HG03095 (cell line): Measurements from ENCODE around the gene PTPN20.
A peak's percentile ranks its signal among the peaks of the same experiment; 100 is the strongest.
"Not testable (repeated sequence)": the region's sequence is repeated elsewhere in the genome, so short reads cannot be mapped to it uniquely, and the experiment has no call there.

Source experiments
- ATAC-seq: cut with Tn5 transposase; IDR thresholded peaks from one replicate; pipeline ENCODE4 v1.9.1; 2021; ENCODE audit warnings: moderate library complexity; ENCODE audit not compliant: unreplicated experiment

Gene PTPN20

DNA sequence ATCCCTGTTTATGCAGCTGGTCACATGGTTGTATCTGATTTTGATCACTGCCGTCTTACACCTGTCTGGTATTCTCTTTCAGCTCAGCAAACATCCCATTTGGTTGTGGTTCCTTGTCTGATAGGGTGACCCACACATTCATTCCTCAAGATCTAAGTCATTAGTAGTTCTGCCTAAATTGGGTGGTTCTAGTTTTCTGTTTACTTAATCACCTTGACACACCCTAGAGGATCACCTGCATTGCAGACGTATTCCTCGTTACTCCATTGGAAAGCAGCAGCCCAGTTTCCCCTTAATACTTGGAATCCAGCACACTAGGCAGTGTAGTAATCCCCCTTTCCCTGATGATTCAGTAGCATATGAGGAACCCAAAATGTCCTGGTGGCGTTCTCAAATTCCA, 41.3 kb downstream of the PTPN20 start:
- ATAC-seq = not testable (repeated sequence)

DNA sequence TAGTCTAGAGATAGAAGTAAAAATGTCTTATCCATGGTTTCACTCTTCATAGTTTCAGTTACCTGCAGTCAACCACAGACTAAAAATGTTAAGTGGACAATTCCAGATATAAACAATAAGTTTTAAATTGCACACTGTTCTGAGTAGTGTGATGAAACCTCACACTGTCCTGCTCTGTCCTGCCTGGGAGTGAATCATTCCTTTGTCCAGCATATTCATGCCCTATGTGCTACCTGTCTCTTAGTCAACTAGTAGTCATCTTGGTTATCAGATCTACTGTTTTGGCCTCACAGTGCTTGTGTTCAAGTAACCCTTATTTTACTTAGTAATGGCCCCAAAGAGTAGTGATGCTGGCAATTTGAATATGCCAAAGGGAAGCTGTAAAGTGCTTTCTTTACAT, 49.5 kb downstream of the PTPN20 start:
- not testable (repeated sequence) for ATAC-seq

DNA sequence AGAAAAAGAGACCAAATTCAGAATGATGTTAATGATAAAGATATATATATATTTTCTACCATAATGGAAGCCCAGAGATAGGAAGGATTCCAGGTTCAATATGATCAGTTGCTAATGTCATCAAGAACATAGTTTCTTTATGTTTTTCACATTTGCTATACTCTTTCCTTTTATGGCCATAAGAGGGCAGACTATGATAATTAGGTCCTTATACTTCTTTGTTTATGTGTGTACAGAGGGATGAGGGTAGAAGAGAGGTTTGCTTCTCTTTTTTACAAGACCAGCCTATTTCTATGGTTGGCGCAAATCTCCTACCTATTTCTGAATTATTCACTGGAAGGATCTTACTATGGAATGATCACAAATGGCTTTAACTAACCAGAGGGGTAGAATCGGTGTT, 52.1 kb downstream of the PTPN20 start:
- not testable (repeated sequence) for ATAC-seq

DNA sequence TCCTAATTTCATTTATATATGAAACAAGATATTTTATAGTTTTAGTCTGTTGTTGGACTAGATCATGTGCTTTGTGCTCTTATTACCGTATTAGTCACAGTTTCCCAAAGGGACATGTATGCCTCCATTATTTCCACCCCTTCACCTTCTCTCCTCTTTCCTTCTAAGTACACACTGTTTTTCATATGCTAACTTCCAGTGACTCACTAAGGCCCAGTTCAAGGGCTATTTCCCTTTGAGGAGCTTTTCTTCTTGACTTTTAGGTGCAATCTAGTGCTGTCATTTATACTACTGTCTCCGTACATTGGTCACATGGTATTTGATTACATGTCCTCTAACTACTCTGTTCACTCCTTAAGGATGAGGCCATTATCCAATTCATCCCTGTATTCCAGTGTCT, 55.8 kb downstream of the PTPN20 start:
- ATAC-seq = not testable (repeated sequence)

DNA sequence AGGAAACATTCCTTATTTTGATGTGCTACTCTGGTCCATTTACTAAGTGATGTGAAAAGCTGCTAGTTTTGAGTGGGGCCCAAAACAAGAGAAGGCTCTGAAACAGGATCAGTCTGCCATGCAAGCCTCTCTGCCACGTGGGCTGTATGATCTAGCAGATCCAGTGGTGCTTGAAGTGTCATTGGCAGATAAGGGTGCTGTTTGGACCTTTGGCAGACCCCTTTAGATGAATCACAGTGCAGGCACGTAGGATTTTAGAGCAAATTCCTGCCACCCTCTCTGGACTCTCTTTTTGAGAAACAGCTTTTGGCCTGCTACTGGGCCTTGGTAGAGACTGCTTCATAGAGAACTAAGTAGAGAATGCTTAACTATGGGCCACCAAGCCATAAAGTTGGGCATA, 69.0 kb downstream of the PTPN20 start:
- not testable (repeated sequence) for ATAC-seq

DNA sequence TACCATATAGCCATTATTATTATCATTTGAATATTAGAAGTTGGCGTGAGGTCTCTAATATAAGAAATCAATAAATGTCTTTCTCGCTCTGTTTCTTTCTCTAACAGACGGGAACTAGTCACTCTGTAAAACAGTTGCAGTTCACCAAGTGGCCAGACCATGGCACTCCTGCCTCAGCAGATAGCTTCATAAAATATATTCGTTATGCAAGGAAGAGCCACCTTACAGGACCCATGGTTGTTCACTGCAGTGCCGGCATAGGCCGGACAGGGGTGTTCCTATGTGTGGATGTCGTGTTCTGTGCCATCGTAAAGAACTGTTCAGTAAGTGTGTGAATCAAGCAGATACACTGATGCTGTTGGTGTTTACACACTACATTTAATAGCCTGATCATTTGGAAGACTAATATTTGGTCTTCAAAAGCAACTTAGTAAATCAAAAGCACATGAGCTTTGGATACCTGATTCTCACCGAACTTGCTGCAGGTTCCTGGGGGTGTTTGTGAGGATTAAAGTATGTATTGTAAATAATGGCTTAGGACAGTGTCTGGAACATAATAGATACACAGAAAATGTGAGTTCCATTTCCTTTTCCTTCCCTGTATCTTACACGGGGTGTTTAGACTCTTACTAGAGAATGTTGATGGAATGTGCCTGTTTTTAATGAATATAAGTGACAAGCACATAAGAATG, 76.2 kb downstream of the PTPN20 start:
- peak; percentile 91 for ATAC-seq

DNA sequence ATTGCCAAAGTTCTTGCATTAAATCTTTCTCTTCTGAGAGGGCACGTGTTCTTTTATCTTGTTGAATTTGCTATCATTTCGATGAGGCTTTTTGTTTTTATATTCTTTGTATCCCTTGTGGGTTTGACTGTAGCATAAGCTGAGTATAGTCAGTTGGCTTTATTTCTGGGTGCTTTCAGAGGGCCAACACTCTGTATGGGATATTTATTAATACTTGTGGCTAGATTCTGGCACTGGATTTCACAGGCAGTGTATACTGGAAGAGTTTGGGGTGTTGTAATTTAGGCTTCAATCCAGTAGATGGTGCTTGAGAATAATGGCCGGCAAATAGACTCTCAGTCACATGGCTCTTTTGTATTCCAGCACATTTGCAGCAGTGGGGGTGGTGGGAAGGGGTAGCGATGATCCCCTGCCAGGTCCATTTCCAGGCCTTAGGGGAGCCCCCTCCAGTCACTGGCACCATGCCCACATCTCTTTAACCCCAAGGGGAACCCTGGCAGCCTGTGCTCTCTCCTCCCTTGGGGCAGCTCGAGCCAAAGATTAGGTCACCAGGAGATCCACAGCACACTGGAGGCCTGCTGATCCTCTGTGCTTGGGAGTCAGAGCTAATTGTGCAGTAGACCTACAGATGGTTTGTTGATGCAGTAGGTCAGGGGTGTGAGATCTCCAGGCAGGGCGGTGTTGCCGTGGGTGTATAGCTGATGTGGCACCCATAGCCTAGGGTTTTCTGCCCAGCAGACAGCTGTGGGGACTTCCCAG, 81.8 kb downstream of the PTPN20 start:
- no peak for ATAC-seq

DNA sequence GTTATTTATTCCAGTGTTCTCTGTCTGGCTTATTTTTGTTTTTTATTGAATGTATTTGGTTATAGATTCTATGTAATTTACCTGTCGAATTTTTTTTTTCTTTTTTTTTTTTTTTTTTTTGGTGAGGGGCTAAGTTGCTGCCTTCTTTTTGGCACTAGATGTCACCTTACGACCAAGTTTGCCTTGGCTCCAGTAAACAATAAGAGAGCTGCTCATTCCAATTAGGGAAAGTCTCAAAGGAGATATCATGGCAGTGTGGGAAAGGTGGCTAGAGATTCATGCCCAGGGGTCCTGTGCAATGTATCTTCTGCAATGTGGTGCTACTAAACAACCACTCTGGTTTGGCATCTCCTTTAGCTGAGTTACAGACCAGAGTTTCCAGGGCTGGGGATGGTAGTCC, 84.0 kb downstream of the PTPN20 start:
- ATAC-seq = no peak

DNA sequence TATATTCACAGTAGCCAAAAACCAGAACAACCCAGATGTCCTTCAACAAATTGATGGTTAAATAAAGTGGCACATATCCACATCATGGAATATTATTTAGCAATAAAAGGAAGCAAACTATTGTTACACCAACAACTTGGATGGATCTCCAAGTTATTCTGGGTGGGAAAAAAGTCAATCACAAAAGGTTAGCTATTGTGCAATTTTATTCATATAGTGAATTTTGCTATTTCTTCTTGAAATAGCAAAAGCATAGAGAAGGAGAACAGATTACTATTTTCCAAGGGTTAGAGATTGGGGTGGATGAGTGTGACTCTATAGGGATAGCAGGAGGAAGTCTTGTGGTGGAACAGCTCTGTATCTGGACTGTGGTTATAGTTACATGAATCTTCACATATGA, 87.0 kb downstream of the PTPN20 start:
- ATAC-seq = no peak

DNA sequence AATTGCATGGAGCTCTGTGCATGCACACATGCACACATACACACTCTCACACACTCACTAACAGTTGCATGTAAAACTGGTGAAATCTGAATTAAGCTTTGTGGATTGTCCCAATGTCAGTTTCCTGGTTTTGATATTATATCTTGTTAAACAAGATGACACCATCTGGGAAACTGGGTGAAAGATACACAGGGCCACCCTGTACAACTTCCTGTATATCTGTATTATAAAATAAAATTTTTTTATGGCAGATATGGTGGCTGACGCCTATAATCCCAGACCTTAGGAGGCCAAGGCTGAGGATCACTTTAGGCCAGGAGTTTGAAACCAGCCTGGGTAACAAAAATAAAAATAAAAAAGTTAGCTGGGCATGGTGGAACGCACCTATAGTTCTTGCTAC, 87.4 kb downstream of the PTPN20 start:
- ATAC-seq = no peak

DNA sequence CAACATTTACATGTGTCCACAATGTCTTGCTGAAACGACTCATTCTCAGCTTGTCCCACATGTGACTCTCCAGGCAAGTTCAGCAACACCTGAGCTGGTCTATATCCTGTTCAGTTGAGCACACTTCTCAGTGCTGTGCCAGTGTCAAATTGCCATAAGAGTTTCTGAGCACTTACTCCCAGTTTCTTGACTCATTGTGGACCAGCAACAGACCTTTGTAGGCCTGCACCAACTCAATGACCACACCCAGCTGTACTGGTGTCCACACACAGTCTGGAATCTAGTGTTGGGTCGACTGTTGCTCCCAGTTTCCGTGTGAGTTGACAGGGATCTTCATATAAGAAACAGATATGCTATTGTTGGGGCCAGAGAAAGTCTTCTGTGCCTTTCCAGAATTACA, 88.0 kb downstream of the PTPN20 start:
- no peak for ATAC-seq

DNA sequence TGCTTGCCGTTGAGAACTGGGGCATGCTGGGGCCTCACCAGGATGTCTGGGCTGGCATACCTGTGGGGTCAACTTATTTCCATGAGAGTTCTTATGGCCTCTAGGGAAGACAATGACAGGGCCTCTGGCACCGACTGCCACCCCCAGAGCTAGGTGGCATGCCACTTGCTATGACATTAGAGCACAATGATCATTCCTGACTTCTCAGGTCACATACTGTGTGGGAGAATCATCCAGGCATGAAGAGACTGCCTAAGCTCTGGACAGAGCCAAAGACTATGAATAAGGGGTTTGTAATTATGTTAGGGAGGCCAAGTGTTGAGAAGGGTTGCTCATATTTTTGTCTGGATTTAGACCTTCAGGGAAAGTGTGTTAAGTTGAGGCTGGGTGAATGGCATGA, 97.5 kb downstream of the PTPN20 start:
- no peak for ATAC-seq

DNA sequence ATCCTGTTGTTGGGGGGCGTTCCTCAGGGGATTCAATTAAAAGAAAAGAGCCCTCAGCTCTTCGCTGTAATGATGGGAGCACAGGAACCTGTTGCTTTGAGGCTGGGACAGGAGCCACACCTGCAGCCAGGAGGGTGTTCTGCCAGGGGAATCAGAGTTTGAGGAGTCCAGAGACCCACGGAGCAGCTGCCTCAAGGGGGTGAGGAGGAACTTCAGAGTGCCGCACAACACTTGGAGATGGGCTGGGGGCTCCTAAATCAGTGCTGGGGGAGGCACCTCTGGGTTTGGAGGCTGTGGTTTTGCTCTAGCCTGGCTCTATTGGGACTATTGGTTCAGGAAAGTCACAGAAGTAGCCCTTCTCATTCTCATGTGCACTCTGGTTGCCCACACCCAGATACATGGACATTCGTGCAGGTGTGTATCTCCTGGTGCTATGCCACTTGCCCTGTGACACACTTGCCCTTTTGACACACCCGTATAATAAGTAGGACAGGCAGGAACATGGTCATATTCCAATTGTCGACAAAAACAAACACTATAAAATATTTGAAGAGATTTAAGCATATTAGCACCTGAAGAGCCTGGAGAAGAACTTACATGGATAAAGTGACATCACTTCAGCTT, 98.1 kb downstream of the PTPN20 start:
- no peak for ATAC-seq

DNA sequence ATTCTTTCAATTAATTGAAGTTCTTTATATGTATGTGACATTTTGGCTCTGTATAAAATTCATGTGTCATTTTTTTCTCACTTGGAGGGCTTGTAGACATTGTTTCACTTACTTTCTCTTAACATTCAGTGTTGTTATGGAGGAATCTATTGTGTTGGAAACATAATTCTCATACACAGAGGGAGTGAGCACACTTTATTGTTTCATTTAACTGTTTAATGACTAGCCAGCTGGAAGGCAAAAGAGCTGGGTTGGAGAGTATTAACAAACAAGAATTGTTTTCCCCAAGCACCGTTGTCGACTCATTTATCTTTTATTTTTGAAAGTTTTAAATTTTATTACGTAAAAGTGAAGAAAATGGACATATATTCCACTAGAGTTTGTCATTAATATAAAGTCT, 98.8 kb downstream of the PTPN20 start:
- ATAC-seq = no peak

DNA sequence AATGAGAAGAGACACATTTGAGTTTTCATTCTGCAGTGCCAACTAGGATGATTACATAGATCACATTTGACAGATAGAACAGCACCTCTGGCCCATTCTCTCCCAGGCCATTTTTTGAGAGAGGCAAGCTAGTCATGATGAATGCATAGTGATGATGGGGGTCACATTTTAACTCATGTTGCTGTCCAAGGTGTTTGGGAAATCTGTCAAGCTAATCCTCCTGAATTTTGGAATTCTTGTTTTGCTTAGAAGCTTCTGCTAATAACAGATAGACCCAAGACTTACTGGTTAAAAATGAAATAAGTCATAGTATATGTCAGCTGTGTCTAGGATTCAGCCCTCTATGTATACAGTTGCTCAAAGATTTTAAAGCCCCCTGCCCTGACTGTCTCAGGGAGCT, 101.0 kb downstream of the PTPN20 start:
- no peak for ATAC-seq

DNA sequence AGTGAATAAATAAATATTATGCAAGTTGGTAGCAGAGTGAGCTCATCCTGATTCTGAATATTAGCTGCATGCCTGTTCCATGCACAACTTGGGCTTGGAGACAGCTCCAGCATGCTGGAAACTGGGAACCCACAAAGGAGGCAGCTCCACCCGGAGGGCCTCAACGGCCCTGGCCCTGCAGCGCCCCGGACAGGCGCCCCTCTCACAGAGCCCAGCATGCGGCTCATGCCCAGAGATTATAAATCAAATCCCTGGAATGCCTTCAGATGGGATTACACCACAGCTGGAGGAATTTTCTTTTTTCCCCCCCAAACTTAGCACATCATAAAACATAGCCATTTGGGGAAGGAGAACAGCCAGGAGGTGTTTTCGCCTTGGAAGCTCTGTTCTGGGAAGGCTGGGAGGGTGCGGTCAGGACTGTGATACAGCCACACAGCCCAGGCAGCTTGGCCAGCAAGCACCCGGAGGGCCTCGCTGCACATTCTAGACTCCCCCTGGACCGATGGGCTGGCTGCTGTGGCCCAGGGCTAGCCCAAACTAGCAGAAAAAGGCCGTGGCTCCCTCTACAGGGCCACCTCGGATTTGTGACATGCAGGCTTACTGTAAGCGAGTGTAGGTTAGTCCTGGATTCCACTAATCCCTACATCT, 102.4 kb downstream of the PTPN20 start:
- ATAC-seq = no peak

DNA sequence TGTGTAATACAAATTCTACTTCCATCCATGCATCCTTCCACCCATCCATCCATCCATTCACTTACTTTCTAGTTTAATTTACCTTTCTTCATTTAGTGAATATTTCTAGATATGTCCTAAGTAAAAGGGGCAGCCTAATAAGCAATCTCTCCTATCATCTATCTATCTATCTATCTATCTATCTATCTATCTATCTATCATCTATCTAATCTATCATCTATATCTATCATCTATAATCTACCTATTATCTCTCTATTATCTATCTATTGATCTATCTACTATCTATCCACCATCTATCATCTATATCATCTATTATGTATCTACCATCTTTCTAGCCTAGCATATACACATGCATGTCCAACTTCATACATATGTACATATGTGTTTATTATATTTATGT, 104.2 kb downstream of the PTPN20 start:
- no peak for ATAC-seq

DNA sequence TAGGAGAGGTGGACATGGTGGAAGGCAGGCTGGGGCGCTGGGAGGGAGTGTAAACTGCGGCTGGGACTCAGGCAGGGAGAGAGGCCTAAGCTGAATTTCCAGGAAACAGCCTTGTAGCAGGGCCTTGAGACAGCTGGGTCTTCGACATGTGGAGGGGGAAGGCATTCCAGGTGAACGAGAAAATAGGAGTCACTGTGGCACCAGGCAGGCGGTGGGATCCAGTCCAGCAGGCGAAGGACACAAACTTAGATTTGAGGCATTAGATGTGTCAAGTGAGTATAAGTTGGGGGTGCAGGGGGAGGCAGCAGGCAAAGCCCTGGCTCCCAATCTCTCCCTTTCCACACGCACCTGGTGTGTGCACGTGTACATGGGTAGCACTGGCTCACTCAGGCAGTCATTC, 105.3 kb downstream of the PTPN20 start:
- no peak for ATAC-seq

DNA sequence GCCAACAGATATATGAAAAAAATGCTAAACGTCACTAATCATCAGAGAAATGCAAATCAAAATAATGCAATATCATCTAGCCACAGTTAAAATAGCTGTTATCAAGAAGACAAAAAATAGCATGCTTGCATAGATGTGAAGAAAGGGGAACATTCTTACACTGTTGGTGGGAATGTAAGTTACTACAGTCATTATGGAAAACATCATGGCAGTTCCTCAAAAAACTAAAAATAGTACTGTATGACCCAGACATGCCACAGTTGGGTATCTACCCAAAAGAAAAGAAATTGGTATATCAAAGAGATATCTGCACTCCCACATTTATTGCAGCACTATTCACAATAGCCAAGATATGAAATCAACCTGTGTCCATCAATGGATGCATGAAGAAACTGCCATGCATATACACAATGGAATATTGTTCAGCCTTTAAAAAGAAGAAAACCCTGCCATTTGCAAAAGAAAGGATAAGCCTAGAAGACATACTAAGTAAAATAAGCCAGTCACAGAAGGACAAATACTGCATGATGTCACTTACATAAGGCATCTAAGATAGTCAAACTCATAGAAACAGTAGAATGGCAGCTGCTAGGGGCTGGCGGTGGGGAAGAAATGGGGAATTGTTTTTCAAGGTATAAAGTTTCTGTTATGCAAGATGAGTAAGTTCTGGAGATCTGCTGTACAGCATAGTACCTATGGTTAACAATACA, 107.0 kb downstream of the PTPN20 start:
- ATAC-seq = no peak

DNA sequence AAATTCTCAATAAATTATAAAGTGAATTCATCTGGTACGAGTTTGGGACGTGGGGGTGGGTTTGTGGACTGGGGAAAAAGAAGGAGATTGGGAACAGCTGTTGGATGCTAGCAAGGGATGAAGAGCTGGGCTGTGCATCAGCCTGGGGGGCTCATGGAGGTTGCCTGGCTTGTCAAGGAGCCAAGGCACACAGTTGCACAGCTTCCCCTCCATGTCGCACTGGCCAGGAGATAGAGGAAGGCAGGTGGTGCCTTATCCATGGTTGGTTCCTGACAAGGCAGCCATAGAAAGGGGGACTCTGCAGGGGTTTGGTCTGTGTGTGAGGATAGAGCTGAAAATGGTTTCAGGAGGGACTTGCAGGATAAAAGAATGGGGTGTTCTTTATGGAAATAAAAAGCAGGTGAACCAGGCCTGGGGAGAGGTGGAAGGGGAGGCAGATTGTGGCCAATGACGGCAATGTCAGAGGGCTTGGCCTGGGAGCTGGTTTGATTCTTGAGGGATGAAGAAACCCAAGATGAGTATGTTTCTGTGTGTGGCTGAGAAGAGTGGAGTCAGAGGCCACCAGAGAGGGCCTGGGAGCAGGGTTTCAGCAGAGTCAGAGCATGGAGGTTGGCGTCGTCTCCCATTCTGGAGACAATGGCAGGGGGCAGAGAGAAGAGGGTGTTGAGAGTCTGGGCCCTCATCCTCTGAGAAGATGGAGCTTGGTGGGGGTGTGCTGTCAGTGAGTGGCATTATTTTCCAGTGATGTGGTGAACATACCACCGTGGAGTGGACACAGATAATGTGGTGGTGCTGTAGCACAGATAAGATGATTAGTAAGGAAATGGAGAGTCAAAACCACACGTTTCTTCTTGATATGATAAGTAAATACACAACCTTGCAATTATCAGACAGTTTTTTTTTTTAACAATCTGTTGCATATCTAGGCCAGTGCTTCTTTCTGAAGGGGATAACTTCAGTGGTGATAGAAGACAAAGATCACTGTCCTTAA, 108.2 kb downstream of the PTPN20 start:
- no peak for ATAC-seq
